Breast epithelium (tissue), 3 donors: Measurements from ENCODE around the gene EEF1AKMT2.

ENCODE experiments used
- POLR2A ChIP-seq: fragments of 450-650 bp; IDR thresholded peaks from one replicate; pipeline ENCODE4 v1.6.1; 2016; ENCODE audit warnings: antibody characterized with exemption, mild to moderate bottlenecking, moderate library complexity
- TF ChIP-seq, protein P1 (sequence below), 3 donors: fragments of 450-650 bp; IDR thresholded peaks; one replicate each; pipeline ENCODE4 v1.5.1; 2016 to 2017; ENCODE audit warnings: antibody characterized with exemption in 3 of 3, mild to moderate bottlenecking in 3 of 3, moderate library complexity in 3 of 3

DNA sequence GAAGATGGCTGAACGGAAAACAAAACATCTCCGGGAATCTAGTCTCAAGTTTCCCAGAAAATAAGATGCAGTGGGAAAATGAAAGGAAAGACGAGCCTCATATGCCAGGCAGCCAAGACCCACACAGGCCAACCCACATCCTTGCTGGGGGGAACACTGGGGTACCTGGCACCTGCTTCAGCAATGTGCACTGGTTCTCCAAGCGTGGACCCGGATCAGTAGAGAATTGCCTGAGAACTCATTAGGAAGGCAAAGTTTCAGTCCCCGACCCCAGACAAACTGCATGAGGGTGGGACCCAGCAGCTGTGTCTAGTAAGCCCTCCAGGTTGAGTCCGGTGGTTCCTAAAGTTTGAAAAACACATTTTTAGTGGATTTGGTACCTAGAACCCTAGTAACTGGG is 65.9 kb downstream of the EEF1AKMT2 start:
- no peak for TF ChIP-seq POLR2A
- TF ChIP-seq, protein P1, sequence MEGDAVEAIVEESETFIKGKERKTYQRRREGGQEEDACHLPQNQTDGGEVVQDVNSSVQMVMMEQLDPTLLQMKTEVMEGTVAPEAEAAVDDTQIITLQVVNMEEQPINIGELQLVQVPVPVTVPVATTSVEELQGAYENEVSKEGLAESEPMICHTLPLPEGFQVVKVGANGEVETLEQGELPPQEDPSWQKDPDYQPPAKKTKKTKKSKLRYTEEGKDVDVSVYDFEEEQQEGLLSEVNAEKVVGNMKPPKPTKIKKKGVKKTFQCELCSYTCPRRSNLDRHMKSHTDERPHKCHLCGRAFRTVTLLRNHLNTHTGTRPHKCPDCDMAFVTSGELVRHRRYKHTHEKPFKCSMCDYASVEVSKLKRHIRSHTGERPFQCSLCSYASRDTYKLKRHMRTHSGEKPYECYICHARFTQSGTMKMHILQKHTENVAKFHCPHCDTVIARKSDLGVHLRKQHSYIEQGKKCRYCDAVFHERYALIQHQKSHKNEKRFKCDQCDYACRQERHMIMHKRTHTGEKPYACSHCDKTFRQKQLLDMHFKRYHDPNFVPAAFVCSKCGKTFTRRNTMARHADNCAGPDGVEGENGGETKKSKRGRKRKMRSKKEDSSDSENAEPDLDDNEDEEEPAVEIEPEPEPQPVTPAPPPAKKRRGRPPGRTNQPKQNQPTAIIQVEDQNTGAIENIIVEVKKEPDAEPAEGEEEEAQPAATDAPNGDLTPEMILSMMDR (IDR thresholded peaks at IDR 0.05): no peak
